ENCODE measurements around the gene ZFAND5.

The ZFAND5 gene

GRCh38 chr9:72364679-72365524 is at the start of gene ZFAND5:
ZFAND5 (minus strand) TSS chr9:72365208; CDS start chr9:72360778, 4,430 bp downstream.
- DNase-seq (ENCODE audit: low read depth, low spot score) = peak; percentile 84

- DNase-seq (ENCODE audit: low read depth, low spot score) = no peak
Observed at GRCh38 chr9:72412483-72413040, 47.6 kb upstream of the ZFAND5 start.

GRCh38 chr9:72410214-72410613 is 45.2 kb upstream of the ZFAND5 start:
- no peak for DNase-seq (ENCODE audit: low read depth, low spot score)

GRCh38 chr9:72407114-72407513 is 42.1 kb upstream of the ZFAND5 start:
- DNase-seq (ENCODE audit: low read depth, low spot score) = no peak

- no peak for DNase-seq (ENCODE audit: low read depth, low spot score)
Observed at GRCh38 chr9:72402744-72403143, 37.7 kb upstream of the ZFAND5 start.

- no peak for DNase-seq (ENCODE audit: low read depth, low spot score)
Observed at GRCh38 chr9:72401396-72401795, 36.4 kb upstream of the ZFAND5 start.

- no peak for DNase-seq (ENCODE audit: low read depth, low spot score)
Observed at GRCh38 chr9:72400866-72401265, 35.9 kb upstream of the ZFAND5 start.

- no peak for DNase-seq (ENCODE audit: low read depth, low spot score)
Observed at GRCh38 chr9:72399391-72399790, 34.4 kb upstream of the ZFAND5 start.

- no peak for DNase-seq (ENCODE audit: low read depth, low spot score)
Observed at GRCh38 chr9:72396247-72397091, 31.5 kb upstream of the ZFAND5 start.

- no peak for DNase-seq (ENCODE audit: low read depth, low spot score)
Observed at GRCh38 chr9:72394066-72394465, 29.1 kb upstream of the ZFAND5 start.

- no peak for DNase-seq (ENCODE audit: low read depth, low spot score)
Observed at GRCh38 chr9:72390907-72391306, 25.9 kb upstream of the ZFAND5 start.

GRCh38 chr9:72386186-72386585 is 21.2 kb upstream of the ZFAND5 start:
- DNase-seq (ENCODE audit: low read depth, low spot score) = no peak

- DNase-seq (ENCODE audit: low read depth, low spot score) = no peak
Observed at GRCh38 chr9:72384710-72385485, 19.9 kb upstream of the ZFAND5 start.

GRCh38 chr9:72383978-72384709 is 19.1 kb upstream of the ZFAND5 start:
- DNase-seq (ENCODE audit: low read depth, low spot score) = no peak

- no peak for DNase-seq (ENCODE audit: low read depth, low spot score)
Observed at GRCh38 chr9:72382405-72382804, 17.4 kb upstream of the ZFAND5 start.

- no peak for DNase-seq (ENCODE audit: low read depth, low spot score)
Observed at GRCh38 chr9:72377041-72377440, 12.0 kb upstream of the ZFAND5 start.

GRCh38 chr9:72371151-72371550 is 6.1 kb upstream of the ZFAND5 start:
- DNase-seq (ENCODE audit: low read depth, low spot score) = no peak

- peak; percentile 21 for DNase-seq (ENCODE audit: low read depth, low spot score)
Observed at GRCh38 chr9:72365525-72366256, 683 bp upstream of the ZFAND5 start.

- DNase-seq (ENCODE audit: low read depth, low spot score) = peak; percentile 46
Observed at GRCh38 chr9:72363908-72364678, 915 bp downstream of the ZFAND5 start.

Measured in activated CD4-positive, CD25-positive, alpha-beta regulatory T cell treated with anti-CD3 and anti-CD28 coated beads, Interleukin-2, amount 50 U/mL, for 16 hours (primary cell).